Neural crest cell (in vitro differentiated cells): ENCODE data around the gene MICU1. TPM values are rescaled to one million over a fixed set of nuclear protein-coding genes. Genes with fewer than 3 reads are reported as not detected.

ENCODE experiments used
- DNase-seq: peaks from one replicate; pipeline ENCODE4 v3.0.0; 2021; ENCODE audit warnings: low read depth, mixed read lengths, low spot score
- H3K27ac Mint-ChIP-seq: one replicate; pipeline ENCODE4 v1.8.0; 2021; ENCODE audit warnings: mild to moderate bottlenecking, mixed read lengths; ENCODE audit not compliant: unreplicated experiment
- H3K27me3 Mint-ChIP-seq: 2 replicates; pipeline ENCODE4 v1.8.0; 2021; ENCODE audit warnings: low read depth, mild to moderate bottlenecking, mixed read lengths
- H3K36me3 Mint-ChIP-seq: 2 replicates; pipeline ENCODE4 v1.8.0; 2021; ENCODE audit warnings: low read depth, mild to moderate bottlenecking, mixed read lengths
- H3K4me1 Mint-ChIP-seq: 2 replicates; pipeline ENCODE4 v1.8.0; 2021; ENCODE audit warnings: mixed read lengths
- H3K4me3 Mint-ChIP-seq: one replicate; pipeline ENCODE4 v1.8.0; 2021; ENCODE audit warnings: mild to moderate bottlenecking, mixed read lengths
- H3K9me3 Mint-ChIP-seq: 2 replicates; pipeline ENCODE4 v1.8.0; 2021; ENCODE audit warnings: mixed read lengths
- total RNA-seq: library from RNA; stranded (reverse); gene quantifications from 2 replicates; pipeline ENCODE4 v1.2.1, GENCODE V29; 2021
- TF ChIP-seq, protein P1 (sequence below): fragments of 200-600 bp; sonication (generic); conservative IDR thresholded peaks from 2 replicates; pipeline ENCODE4 v1.5.0; 2021; ENCODE audit warnings: antibody characterized with exemption, mild to moderate bottlenecking

Gene MICU1
- total RNA-seq, 1 donor from 2014 or later: 34.1 TPM

- Mint-ChIP-seq H3K4me3 (no peak overlapping the region), H3K27ac (no peak overlapping the region), H3K36me3 (peaks cover 9% of the 10 kb centered on the region), H3K27me3 (no peaks in the 10 kb centered on the region), H3K4me1 (peaks cover 13% of the 10 kb centered on the region), H3K9me3 (no peaks in the 10 kb centered on the region)
- TF ChIP-seq, protein P1, sequence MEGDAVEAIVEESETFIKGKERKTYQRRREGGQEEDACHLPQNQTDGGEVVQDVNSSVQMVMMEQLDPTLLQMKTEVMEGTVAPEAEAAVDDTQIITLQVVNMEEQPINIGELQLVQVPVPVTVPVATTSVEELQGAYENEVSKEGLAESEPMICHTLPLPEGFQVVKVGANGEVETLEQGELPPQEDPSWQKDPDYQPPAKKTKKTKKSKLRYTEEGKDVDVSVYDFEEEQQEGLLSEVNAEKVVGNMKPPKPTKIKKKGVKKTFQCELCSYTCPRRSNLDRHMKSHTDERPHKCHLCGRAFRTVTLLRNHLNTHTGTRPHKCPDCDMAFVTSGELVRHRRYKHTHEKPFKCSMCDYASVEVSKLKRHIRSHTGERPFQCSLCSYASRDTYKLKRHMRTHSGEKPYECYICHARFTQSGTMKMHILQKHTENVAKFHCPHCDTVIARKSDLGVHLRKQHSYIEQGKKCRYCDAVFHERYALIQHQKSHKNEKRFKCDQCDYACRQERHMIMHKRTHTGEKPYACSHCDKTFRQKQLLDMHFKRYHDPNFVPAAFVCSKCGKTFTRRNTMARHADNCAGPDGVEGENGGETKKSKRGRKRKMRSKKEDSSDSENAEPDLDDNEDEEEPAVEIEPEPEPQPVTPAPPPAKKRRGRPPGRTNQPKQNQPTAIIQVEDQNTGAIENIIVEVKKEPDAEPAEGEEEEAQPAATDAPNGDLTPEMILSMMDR: no peak
- DNase-seq: no peak
These were observed 161.4 kb downstream of the MICU1 start for GRCh38 chr10:72464438-72464837.

- peaks cover 6% of the 10 kb centered on the region for H3K36me3 Mint-ChIP-seq
- no peaks in the 10 kb centered on the region for H3K9me3 Mint-ChIP-seq
- no peak for DNase-seq
- H3K27me3 Mint-ChIP-seq: no peaks in the 10 kb centered on the region
- TF ChIP-seq, protein P1: no peak
- no peak overlapping the region for H3K4me3 Mint-ChIP-seq
- peaks cover 13% of the 10 kb centered on the region for H3K4me1 Mint-ChIP-seq
- no peak overlapping the region for H3K27ac Mint-ChIP-seq
These were observed 163.6 kb downstream of the MICU1 start for GRCh38 chr10:72462261-72462660.

DNA sequence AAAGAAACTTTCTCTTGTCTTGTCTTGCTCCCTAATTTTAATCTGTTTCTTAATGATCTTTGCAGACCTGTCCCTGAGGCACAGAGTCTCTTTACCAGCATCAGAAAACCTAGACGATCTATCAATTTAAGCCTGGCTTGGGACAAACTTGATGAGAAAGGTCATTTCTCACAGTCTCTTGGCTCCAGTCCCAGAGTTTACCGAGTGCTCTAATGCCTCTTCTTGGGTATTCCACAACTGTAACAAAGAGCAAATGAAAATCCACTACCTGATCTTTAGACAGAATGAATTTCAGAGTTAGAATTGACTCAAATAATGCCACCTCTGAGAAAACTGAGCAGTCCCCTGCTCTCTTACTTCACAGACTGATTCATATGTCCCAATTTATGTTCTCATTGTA is 164.8 kb downstream of the MICU1 start:
- Mint-ChIP-seq H3K27ac (no peak overlapping the region), H3K4me3 (no peak overlapping the region), H3K4me1 (peaks cover 10% of the 10 kb centered on the region), H3K36me3 (peaks cover 6% of the 10 kb centered on the region), H3K9me3 (no peaks in the 10 kb centered on the region), H3K27me3 (no peaks in the 10 kb centered on the region)
- DNase-seq: no peak
- TF ChIP-seq, protein P1: no peak

- Mint-ChIP-seq H3K4me1 (peaks cover 5% of the 10 kb centered on the region), H3K4me3 (no peak overlapping the region), H3K36me3 (peaks cover 6% of the 10 kb centered on the region), H3K9me3 (no peaks in the 10 kb centered on the region), H3K27ac (no peak overlapping the region), H3K27me3 (no peaks in the 10 kb centered on the region)
- no peak for DNase-seq
- TF ChIP-seq, protein P1: no peak
These were observed 165.5 kb downstream of the MICU1 start for GRCh38 chr10:72460284-72460876.

- Mint-ChIP-seq H3K27ac (no peak overlapping the region), H3K4me3 (no peak overlapping the region), H3K4me1 (peaks cover 5% of the 10 kb centered on the region), H3K27me3 (no peaks in the 10 kb centered on the region), H3K36me3 (peaks cover 6% of the 10 kb centered on the region), H3K9me3 (no peaks in the 10 kb centered on the region)
- TF ChIP-seq, protein P1: no peak
- no peak for DNase-seq
These were observed 166.6 kb downstream of the MICU1 start for GRCh38 chr10:72459301-72459700.
